PC-3 (cell line): ENCODE results near the gene CNNM1.

ENCODE experiments used
- EZH2phosphoT487 ChIP-seq: fragments of 300-600 bp; sonication (generic); IDR thresholded peaks from 2 replicates; pipeline ENCODE4 v1.6.1; 2018; ENCODE audit warnings: mild to moderate bottlenecking, antibody characterized with exemption, low read length, borderline replicate concordance
- TF ChIP-seq, protein P1 (sequence below): fragments of 300-600 bp; sonication (generic); conservative IDR thresholded peaks from 2 replicates; pipeline ENCODE4 v1.5.1; 2017; ENCODE audit warnings: antibody characterized with exemption, low read depth, mild to moderate bottlenecking, low read length

DNA sequence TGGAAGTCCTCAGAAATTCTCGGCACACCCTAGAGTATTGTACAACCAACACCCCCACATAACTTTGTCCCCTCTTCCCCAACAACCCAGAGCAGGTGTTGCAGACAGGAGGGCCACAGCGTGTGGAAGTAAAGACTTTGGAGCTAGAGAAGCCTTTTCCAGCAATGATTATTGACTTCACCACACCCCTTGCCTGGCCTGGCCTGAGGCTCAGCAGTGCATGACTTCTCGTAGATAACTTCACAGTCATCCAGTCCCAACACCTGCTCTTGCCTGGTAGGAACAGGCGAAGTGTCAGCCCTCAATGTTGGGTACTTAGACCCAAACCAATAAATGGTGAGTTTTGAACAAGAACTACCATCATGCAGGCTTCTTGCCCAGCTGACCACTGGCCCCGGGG is 64.5 kb downstream of the CNNM1 start:
- no peak for TF ChIP-seq EZH2phosphoT487
- TF ChIP-seq, protein P1, sequence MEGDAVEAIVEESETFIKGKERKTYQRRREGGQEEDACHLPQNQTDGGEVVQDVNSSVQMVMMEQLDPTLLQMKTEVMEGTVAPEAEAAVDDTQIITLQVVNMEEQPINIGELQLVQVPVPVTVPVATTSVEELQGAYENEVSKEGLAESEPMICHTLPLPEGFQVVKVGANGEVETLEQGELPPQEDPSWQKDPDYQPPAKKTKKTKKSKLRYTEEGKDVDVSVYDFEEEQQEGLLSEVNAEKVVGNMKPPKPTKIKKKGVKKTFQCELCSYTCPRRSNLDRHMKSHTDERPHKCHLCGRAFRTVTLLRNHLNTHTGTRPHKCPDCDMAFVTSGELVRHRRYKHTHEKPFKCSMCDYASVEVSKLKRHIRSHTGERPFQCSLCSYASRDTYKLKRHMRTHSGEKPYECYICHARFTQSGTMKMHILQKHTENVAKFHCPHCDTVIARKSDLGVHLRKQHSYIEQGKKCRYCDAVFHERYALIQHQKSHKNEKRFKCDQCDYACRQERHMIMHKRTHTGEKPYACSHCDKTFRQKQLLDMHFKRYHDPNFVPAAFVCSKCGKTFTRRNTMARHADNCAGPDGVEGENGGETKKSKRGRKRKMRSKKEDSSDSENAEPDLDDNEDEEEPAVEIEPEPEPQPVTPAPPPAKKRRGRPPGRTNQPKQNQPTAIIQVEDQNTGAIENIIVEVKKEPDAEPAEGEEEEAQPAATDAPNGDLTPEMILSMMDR = no peak
